HUES64 (cell line): ENCODE measurements around the gene COG3.

Source experiments
- H3K27ac ChIP-seq: 2 replicates; pipeline ENCODE4 v1.7.0; 2013; ENCODE audit warnings: low read depth, low read length, inconsistent platforms
- H3K27me3 ChIP-seq: 2 replicates; pipeline ENCODE4 v1.6.1; 2013; ENCODE audit warnings: mild to moderate bottlenecking, low read length; ENCODE audit not compliant: insufficient read depth
- H3K36me3 ChIP-seq: 2 replicates; pipeline ENCODE4 v1.6.1; 2013; ENCODE audit warnings: mild to moderate bottlenecking, low read length; ENCODE audit not compliant: insufficient read depth
- H3K4me1 ChIP-seq: 2 replicates; pipeline ENCODE4 v1.6.1; 2013; ENCODE audit warnings: mild to moderate bottlenecking, low read length, moderate library complexity; ENCODE audit not compliant: insufficient read depth
- H3K4me3 ChIP-seq: 2 replicates; pipeline ENCODE4 v1.5.1; 2013; ENCODE audit warnings: mild to moderate bottlenecking, low read length, moderate library complexity
- H3K9ac ChIP-seq: 2 replicates; pipeline ENCODE4 v1.6.1; 2013; ENCODE audit warnings: mild to moderate bottlenecking, low read depth, low read length
- H3K9me3 ChIP-seq: 2 replicates; pipeline ENCODE4 v1.6.1; 2013; ENCODE audit warnings: low read depth, low read length; ENCODE audit not compliant: insufficient read depth
- WGBS: fragments of 150-250, 120-280 bp; methylation state at CpG from one replicate; pipeline ENCODE4 v1.1.7; 2013; ENCODE audit warnings: missing lambda C conversion rate; 5-methylcytosine and 5-hydroxymethylcytosine counted together

COG3 gene

GRCh38 chr13:45434556-45435371 is 30.0 kb upstream of the COG3 start:
- 92% methylated on average over 8 of the region's 8 CpGs for WGBS
- Histone ChIP-seq H3K4me1 (peaks cover 7% of the 10 kb centered on the region; the same call in 1 of the 2 replicates), H3K4me3 (no peak overlapping the region), H3K36me3 (no peaks in the 10 kb centered on the region), H3K27ac (no peak overlapping the region), H3K9ac (no peak overlapping the region), H3K27me3 (no peaks in the 10 kb centered on the region), H3K9me3 (no peaks in the 10 kb centered on the region)

- H3K9ac ChIP-seq: no peak overlapping the region
- no peaks in the 10 kb centered on the region for H3K9me3 ChIP-seq
- no peak overlapping the region for H3K27ac ChIP-seq
- no peaks in the 10 kb centered on the region for H3K27me3 ChIP-seq
- 90% methylated on average over 9 of the region's 9 CpGs for WGBS
- no peak overlapping the region for H3K4me3 ChIP-seq
- H3K4me1 ChIP-seq: peaks cover 7% of the 10 kb centered on the region; the same call in 1 of the 2 replicates
- H3K36me3 ChIP-seq: no peaks in the 10 kb centered on the region
These were observed 28.4 kb upstream of the COG3 start for GRCh38 chr13:45436332-45436731.

GRCh38 chr13:45436953-45437352 is 27.8 kb upstream of the COG3 start:
- Histone ChIP-seq H3K27me3 (no peaks in the 10 kb centered on the region), H3K36me3 (no peaks in the 10 kb centered on the region), H3K4me3 (no peak overlapping the region), H3K27ac (no peak overlapping the region), H3K4me1 (peaks cover 7% of the 10 kb centered on the region; the same call in 1 of the 2 replicates), H3K9me3 (no peaks in the 10 kb centered on the region), H3K9ac (no peak overlapping the region)
- WGBS: 92% methylated on average over 4 of the region's 4 CpGs

- no peaks in the 10 kb centered on the region for H3K9me3 ChIP-seq
- WGBS: 92% methylated on average over 4 of the region's 4 CpGs
- H3K27ac ChIP-seq: no peak overlapping the region
- H3K4me1 ChIP-seq: peaks cover 7% of the 10 kb centered on the region; the same call in 1 of the 2 replicates
- no peaks in the 10 kb centered on the region for H3K36me3 ChIP-seq
- H3K4me3 ChIP-seq: no peak overlapping the region
- no peak overlapping the region for H3K9ac ChIP-seq
- H3K27me3 ChIP-seq: no peaks in the 10 kb centered on the region
These were observed 26.8 kb upstream of the COG3 start for GRCh38 chr13:45437947-45438346.

- 95% methylated on average over 4 of the region's 4 CpGs for WGBS
- Histone ChIP-seq H3K4me1 (peaks cover 7% of the 10 kb centered on the region; the same call in 1 of the 2 replicates), H3K9ac (no peak overlapping the region), H3K4me3 (no peak overlapping the region), H3K27ac (no peak overlapping the region), H3K27me3 (no peaks in the 10 kb centered on the region), H3K36me3 (no peaks in the 10 kb centered on the region), H3K9me3 (no peaks in the 10 kb centered on the region)
These were observed 25.7 kb upstream of the COG3 start for GRCh38 chr13:45439008-45439407.

GRCh38 chr13:45439781-45440462 is 24.8 kb upstream of the COG3 start:
- Histone ChIP-seq H3K27ac (no peak overlapping the region), H3K9me3 (no peaks in the 10 kb centered on the region), H3K9ac (no peak overlapping the region), H3K4me1 (peaks cover 7% of the 10 kb centered on the region; the same call in 1 of the 2 replicates), H3K36me3 (no peaks in the 10 kb centered on the region), H3K27me3 (no peaks in the 10 kb centered on the region), H3K4me3 (no peak overlapping the region)
- WGBS: 68% methylated on average over 2 of the region's 3 CpGs

GRCh38 chr13:45441633-45442032 is 23.1 kb upstream of the COG3 start:
- H3K4me1 ChIP-seq: peaks cover 7% of the 10 kb centered on the region; the same call in 1 of the 2 replicates
- no peak overlapping the region for H3K4me3 ChIP-seq
- WGBS: 52% methylated on average over 2 of the region's 2 CpGs
- H3K9me3 ChIP-seq: no peaks in the 10 kb centered on the region
- H3K9ac ChIP-seq: no peak overlapping the region
- no peak overlapping the region for H3K27ac ChIP-seq
- H3K36me3 ChIP-seq: no peaks in the 10 kb centered on the region
- H3K27me3 ChIP-seq: no peaks in the 10 kb centered on the region

GRCh38 chr13:45445053-45445452 is 19.7 kb upstream of the COG3 start:
- H3K36me3 ChIP-seq: no peaks in the 10 kb centered on the region
- no peaks in the 10 kb centered on the region for H3K27me3 ChIP-seq
- no peaks in the 10 kb centered on the region for H3K9me3 ChIP-seq
- H3K4me1 ChIP-seq: no peaks in the 10 kb centered on the region; the same call in 1 of the 2 replicates
- no peak overlapping the region for H3K9ac ChIP-seq
- 90% methylated on average over 6 of the region's 6 CpGs for WGBS
- H3K4me3 ChIP-seq: no peak overlapping the region
- no peak overlapping the region for H3K27ac ChIP-seq

- Histone ChIP-seq H3K4me3 (no peak overlapping the region), H3K4me1 (no peaks in the 10 kb centered on the region; the same call in 1 of the 2 replicates), H3K27me3 (no peaks in the 10 kb centered on the region), H3K9me3 (no peaks in the 10 kb centered on the region), H3K36me3 (no peaks in the 10 kb centered on the region), H3K9ac (no peak overlapping the region), H3K27ac (no peak overlapping the region)
- 89% methylated on average over 7 of the region's 7 CpGs for WGBS
These were observed 18.6 kb upstream of the COG3 start for GRCh38 chr13:45446181-45446580.

GRCh38 chr13:45447050-45447661 is 17.6 kb upstream of the COG3 start:
- H3K9ac ChIP-seq: no peak overlapping the region
- H3K36me3 ChIP-seq: no peaks in the 10 kb centered on the region
- no peaks in the 10 kb centered on the region for H3K27me3 ChIP-seq
- WGBS: 65% methylated on average over 9 of the region's 9 CpGs
- no peaks in the 10 kb centered on the region; the same call in 1 of the 2 replicates for H3K4me1 ChIP-seq
- no peaks in the 10 kb centered on the region for H3K9me3 ChIP-seq
- no peak overlapping the region for H3K27ac ChIP-seq
- H3K4me3 ChIP-seq: no peak overlapping the region

GRCh38 chr13:45448965-45449559 is 15.7 kb upstream of the COG3 start:
- Histone ChIP-seq H3K36me3 (no peaks in the 10 kb centered on the region), H3K9me3 (no peaks in the 10 kb centered on the region), H3K4me3 (no peak overlapping the region), H3K27me3 (no peaks in the 10 kb centered on the region), H3K4me1 (no peaks in the 10 kb centered on the region; the same call in 1 of the 2 replicates), H3K27ac (no peak overlapping the region), H3K9ac (no peak overlapping the region)
- WGBS: 84% methylated on average over 1 of the region's 1 CpG
